GM23248 (cell line): ENCODE measurements around the gene SPAAR. TPM values are rescaled to one million over a fixed set of nuclear protein-coding genes. Genes with fewer than 3 reads are reported as not detected.
"Not testable (repeated sequence)": the region's sequence is repeated elsewhere in the genome, so short reads cannot be mapped to it uniquely, and the experiment has no call there.

Experiments
- DNase-seq: peaks from one replicate; pipeline ENCODE4 v3.0.0-alpha.2; 2015
- H2AFZ ChIP-seq: fragments of 200-600 bp; sonication (generic); 2 replicates; pipeline ENCODE4 v1.6.1; 2016; ENCODE audit warnings: antibody characterized with exemption
- H3F3A ChIP-seq: fragments of 200-600 bp; sonication (generic); 2 replicates; pipeline ENCODE4 v1.6.1; 2016; ENCODE audit warnings: mild to moderate bottlenecking, antibody characterized with exemption, mixed run types; ENCODE audit not compliant: insufficient read depth
- H3K27ac ChIP-seq: fragments of 200-600 bp; sonication (generic); 2 replicates; pipeline ENCODE4 v1.5.1; 2016; ENCODE audit warnings: mild to moderate bottlenecking
- H3K27me3 ChIP-seq: fragments of 200-600 bp; sonication (generic); replicated peaks from 2 replicates; pipeline ENCODE4 v1.6.1; 2016; ENCODE audit warnings: mild to moderate bottlenecking; ENCODE audit not compliant: insufficient read depth
- H3K36me3 ChIP-seq: fragments of 200-600 bp; sonication (generic); 2 replicates; pipeline ENCODE4 v1.6.1; 2016; ENCODE audit warnings: low read depth, mild to moderate bottlenecking
- H3K4me1 ChIP-seq: fragments of 200-600 bp; sonication (generic); 2 replicates; pipeline ENCODE4 v1.6.1; 2016; ENCODE audit warnings: mild to moderate bottlenecking; ENCODE audit not compliant: insufficient read depth
- H3K4me2 ChIP-seq: fragments of 200-600 bp; sonication (generic); one replicate; pipeline ENCODE4 v1.6.1; 2016; ENCODE audit warnings: mild to moderate bottlenecking; ENCODE audit not compliant: unreplicated experiment
- H3K4me3 ChIP-seq: fragments of 200-600 bp; sonication (generic); 2 replicates; pipeline ENCODE4 v1.5.1; 2016; ENCODE audit warnings: mild to moderate bottlenecking
- H3K79me2 ChIP-seq: fragments of 200-600 bp; sonication (generic); 2 replicates; pipeline ENCODE4 v1.6.1; 2016; ENCODE audit warnings: mild to moderate bottlenecking; ENCODE audit not compliant: insufficient read depth
- H3K9ac ChIP-seq: fragments of 200-600 bp; sonication (generic); 2 replicates; pipeline ENCODE4 v1.6.1; 2016; ENCODE audit warnings: mild to moderate bottlenecking
- H3K9me2 ChIP-seq: fragments of 200-600 bp; sonication (generic); 2 replicates; pipeline ENCODE4 v1.6.1; 2016; ENCODE audit warnings: mixed run types, mild to moderate bottlenecking, moderate library complexity; ENCODE audit not compliant: insufficient read depth
- H3K9me3 ChIP-seq: fragments of 200-600 bp; sonication (generic); one replicate; pipeline ENCODE4 v1.6.1; 2017; ENCODE audit warnings: low read depth
- H4K20me1 ChIP-seq: fragments of 200-600 bp; sonication (generic); 2 replicates; pipeline ENCODE4 v1.6.0; 2016; ENCODE audit not compliant: insufficient read depth
- EZH2 ChIP-seq: fragments of 200-600 bp; sonication (generic); IDR thresholded peaks from 2 replicates; pipeline ENCODE4 v1.6.1; 2018; ENCODE audit warnings: antibody characterized with exemption, mild to moderate bottlenecking; ENCODE audit not compliant: insufficient read depth, poor library complexity, severe bottlenecking
- EZH2phosphoT487 ChIP-seq: fragments of 200-600 bp; sonication (generic); IDR thresholded peaks from 2 replicates; pipeline ENCODE4 v1.6.1; 2018; ENCODE audit warnings: antibody characterized with exemption, moderate library complexity, mild to moderate bottlenecking, low read depth; ENCODE audit not compliant: insufficient read depth
- WGBS, 2 experiments: methylation state at CpG; one replicate each; pipeline ENCODE4 v1.1.6; 2015 to 2017; ENCODE audit warnings: low lambda C conversion rate in 2 of 2, low coverage in 1 of 2; ENCODE audit errors: missing lambda C conversion rate in 2 of 2; 5-methylcytosine and 5-hydroxymethylcytosine counted together
- in situ Hi-C: fragments of 300-500 bp; cut with MboI; formaldehyde crosslinking; loops from 2 replicates; pipeline ENCODE4 v1.15.0; 2020
- polyA plus RNA-seq: library from polyadenylated mRNA; unstranded; fragments of >200 nt; fragmentation: Nextera tagmentation; extraction: Ambion mirVana; gene quantifications from 2 replicates; pipeline ENCODE4 v1.2.1, GENCODE V29; 2016
- total RNA-seq: library from RNA; depleted of rRNA; stranded (reverse); fragments of >200 nt; shearing (Covaris generic); gene quantifications from 2 replicates; pipeline ENCODE4 v1.2.3, GENCODE V29; 2014

Gene SPAAR
- total and polyA plus RNA-seq, 2 experiments from 2014 or later: 0.39 TPM; not detected in 1

GRCh38 chr9:35892051-35892450, 17.2 kb upstream of the SPAAR start:
- in situ Hi-C loops: no loop called here
- H3K4me2 ChIP-seq: no peak overlapping the region
- H3K79me2 ChIP-seq: no peaks in the 10 kb centered on the region
- H3K27ac ChIP-seq: no peak overlapping the region
- no peaks in the 10 kb centered on the region for H3K9me3 ChIP-seq
- H3K9ac ChIP-seq: no peak overlapping the region
- H4K20me1 ChIP-seq: no peaks in the 10 kb centered on the region
- no peak for DNase-seq
- no peaks in the 10 kb centered on the region for H3K4me1 ChIP-seq
- no peak overlapping the region for H3K4me3 ChIP-seq
- 83 to 92% methylated on average over 1 of the region's 1 CpG for WGBS, 2 experiments
- no peak overlapping the region for H2AFZ ChIP-seq
- TF ChIP-seq EZH2 (no peak), EZH2phosphoT487 (no peak)
- no peaks in the 10 kb centered on the region for H3K9me2 ChIP-seq
- no peaks in the 10 kb centered on the region for H3K36me3 ChIP-seq
- no peaks in the 10 kb centered on the region; the same call in 1 of the 2 replicates for H3F3A ChIP-seq
- no peaks in the 10 kb centered on the region for H3K27me3 ChIP-seq

GRCh38 chr9:35896570-35896969, 12.7 kb upstream of the SPAAR start:
- DNase-seq: no peak
- in situ Hi-C loops: no loop called here
- Histone ChIP-seq H3K36me3 (no peaks in the 10 kb centered on the region), H3K9ac (no peak overlapping the region), H3K79me2 (no peaks in the 10 kb centered on the region), H3K9me2 (no peaks in the 10 kb centered on the region), H3K4me2 (no peak overlapping the region), H3K4me3 (no peak overlapping the region), H3K27ac (no peak overlapping the region), H3K27me3 (no peaks in the 10 kb centered on the region), H3F3A (no peaks in the 10 kb centered on the region; the same call in 1 of the 2 replicates), H3K4me1 (no peaks in the 10 kb centered on the region), H2AFZ (no peak overlapping the region), H3K9me3 (no peaks in the 10 kb centered on the region), H4K20me1 (no peaks in the 10 kb centered on the region)
- 78 to 90% methylated on average over 2 of the region's 2 CpGs for WGBS, 2 experiments
- TF ChIP-seq EZH2 (no peak), EZH2phosphoT487 (no peak)

DNA sequence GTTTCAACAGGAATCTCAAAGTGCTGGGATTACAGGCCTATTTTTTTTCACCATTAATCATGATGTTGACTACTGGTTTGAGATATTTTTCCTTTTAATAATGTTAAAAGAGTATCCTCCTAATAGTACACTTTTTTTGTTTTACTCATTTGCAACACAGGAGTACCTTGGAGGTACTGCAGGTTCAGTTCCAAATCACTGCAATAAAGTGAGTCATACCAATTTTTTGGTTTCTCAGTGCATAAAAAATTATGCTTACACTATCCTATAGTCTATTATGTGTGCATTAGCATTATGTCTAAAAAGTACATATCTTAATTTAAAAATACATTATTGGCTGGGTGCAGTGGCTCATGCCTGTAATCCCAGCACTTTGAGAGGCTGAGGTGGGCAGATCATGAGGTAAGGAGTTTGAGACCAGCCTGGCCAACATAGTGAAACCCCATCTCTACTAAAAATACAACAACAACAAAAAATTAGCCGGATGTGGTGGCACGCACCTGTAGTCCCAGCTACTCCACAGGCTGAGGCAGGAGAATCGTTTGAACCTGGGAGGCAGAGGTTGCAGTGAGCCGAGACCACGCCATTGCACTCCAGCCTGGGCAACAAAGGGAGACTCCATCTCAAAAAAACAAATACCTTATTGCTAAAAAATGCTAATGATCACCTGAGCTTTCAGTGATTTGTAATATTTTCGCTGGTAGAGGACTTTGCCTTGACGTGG, 11.8 kb upstream of the SPAAR start:
- H2AFZ ChIP-seq, H3K9me2 ChIP-seq, H3K27me3 ChIP-seq, H3K4me1 ChIP-seq, in situ Hi-C loops, H3F3A ChIP-seq, H3K79me2 ChIP-seq, DNase-seq, H4K20me1 ChIP-seq, H3K4me2 ChIP-seq, H3K27ac ChIP-seq, H3K36me3 ChIP-seq, H3K4me3 ChIP-seq, H3K9me3 ChIP-seq, H3K9ac ChIP-seq: not testable (repeated sequence)
- 91 to 93% methylated on average over 7 of the region's 7 CpGs for WGBS, 2 experiments

DNA sequence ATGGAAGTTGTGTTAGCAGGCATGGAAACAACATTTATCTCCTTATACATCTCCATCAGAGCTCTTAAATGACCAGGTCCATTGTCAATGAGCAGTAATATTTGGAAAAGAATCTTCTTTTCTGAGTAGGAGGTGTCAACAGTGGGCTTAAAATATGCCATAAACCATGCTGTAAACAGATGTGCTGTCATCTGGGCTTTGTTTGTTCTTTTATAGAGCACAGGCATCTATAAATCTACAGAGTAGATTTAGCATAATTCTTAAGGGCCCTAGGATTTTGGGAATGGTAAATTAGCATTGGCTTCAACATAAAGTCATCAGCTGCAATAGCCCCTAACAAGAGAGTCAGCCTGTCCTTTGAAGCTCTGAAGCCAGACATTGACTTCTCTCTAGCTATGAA, 11.0 kb upstream of the SPAAR start:
- in situ Hi-C loops: no loop called here
- H3K9ac ChIP-seq: no peak overlapping the region
- H3F3A ChIP-seq: no peaks in the 10 kb centered on the region
- H3K4me1 ChIP-seq: no peaks in the 10 kb centered on the region
- H3K4me3 ChIP-seq: no peak overlapping the region
- H3K79me2 ChIP-seq: no peaks in the 10 kb centered on the region
- no peak overlapping the region for H2AFZ ChIP-seq
- DNase-seq: no peak
- no peaks in the 10 kb centered on the region for H3K36me3 ChIP-seq
- H3K9me3 ChIP-seq: no peaks in the 10 kb centered on the region
- TF ChIP-seq EZH2phosphoT487 (no peak), EZH2 (no peak)
- H4K20me1 ChIP-seq: no peaks in the 10 kb centered on the region
- H3K27me3 ChIP-seq: no peaks in the 10 kb centered on the region
- no peak overlapping the region for H3K27ac ChIP-seq
- no peaks in the 10 kb centered on the region for H3K9me2 ChIP-seq
- H3K4me2 ChIP-seq: no peak overlapping the region

DNA sequence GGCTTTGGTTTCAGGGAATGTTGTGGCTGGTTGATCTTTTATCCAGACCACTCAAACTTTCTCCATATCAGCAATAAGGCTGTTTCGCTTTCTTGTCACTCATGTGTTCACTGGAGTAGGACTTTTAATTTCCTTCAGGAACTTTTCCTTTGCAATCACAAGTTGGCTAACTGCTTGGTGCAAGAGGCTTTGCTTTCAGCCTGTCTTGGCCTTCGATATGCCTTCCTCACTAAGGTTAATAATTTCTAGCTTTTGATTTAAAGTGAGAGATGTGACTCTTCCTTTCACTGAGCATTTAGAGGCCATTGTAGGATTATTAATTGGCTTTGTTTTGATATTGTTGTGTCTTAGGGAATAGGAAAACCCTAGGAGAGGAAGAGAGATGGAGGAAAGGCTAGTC, 10.3 kb upstream of the SPAAR start:
- no peaks in the 10 kb centered on the region for H3K4me1 ChIP-seq
- no peak for DNase-seq
- H2AFZ ChIP-seq: no peak overlapping the region
- no peaks in the 10 kb centered on the region for H3K79me2 ChIP-seq
- H3K9me3 ChIP-seq: no peaks in the 10 kb centered on the region
- 67 to 86% methylated on average over 2 of the region's 2 CpGs for WGBS, 2 experiments
- no peak overlapping the region for H3K4me2 ChIP-seq
- H3K9ac ChIP-seq: no peak overlapping the region
- no peaks in the 10 kb centered on the region for H3K36me3 ChIP-seq
- TF ChIP-seq EZH2phosphoT487 (no peak), EZH2 (no peak)
- no peaks in the 10 kb centered on the region for H3F3A ChIP-seq
- in situ Hi-C loops: no loop called here
- H4K20me1 ChIP-seq: no peaks in the 10 kb centered on the region
- H3K9me2 ChIP-seq: no peaks in the 10 kb centered on the region
- no peaks in the 10 kb centered on the region for H3K27me3 ChIP-seq
- no peak overlapping the region for H3K4me3 ChIP-seq
- no peak overlapping the region for H3K27ac ChIP-seq
